NCI-H345 treated with DMSO at 0.1 percent for 48 hours (cell line): Measurements from ENCODE around the gene DTNBP1.
"Not testable (repeated sequence)": the region's sequence is repeated elsewhere in the genome, so short reads cannot be mapped to it uniquely, and the experiment has no call there.

Experiments
- DNase-seq: peaks from one replicate; lab custom pipeline; 2025; ENCODE audit not compliant: unreplicated experiment; lab: John Stamatoyannopoulos, UW

DTNBP1 gene

DNA sequence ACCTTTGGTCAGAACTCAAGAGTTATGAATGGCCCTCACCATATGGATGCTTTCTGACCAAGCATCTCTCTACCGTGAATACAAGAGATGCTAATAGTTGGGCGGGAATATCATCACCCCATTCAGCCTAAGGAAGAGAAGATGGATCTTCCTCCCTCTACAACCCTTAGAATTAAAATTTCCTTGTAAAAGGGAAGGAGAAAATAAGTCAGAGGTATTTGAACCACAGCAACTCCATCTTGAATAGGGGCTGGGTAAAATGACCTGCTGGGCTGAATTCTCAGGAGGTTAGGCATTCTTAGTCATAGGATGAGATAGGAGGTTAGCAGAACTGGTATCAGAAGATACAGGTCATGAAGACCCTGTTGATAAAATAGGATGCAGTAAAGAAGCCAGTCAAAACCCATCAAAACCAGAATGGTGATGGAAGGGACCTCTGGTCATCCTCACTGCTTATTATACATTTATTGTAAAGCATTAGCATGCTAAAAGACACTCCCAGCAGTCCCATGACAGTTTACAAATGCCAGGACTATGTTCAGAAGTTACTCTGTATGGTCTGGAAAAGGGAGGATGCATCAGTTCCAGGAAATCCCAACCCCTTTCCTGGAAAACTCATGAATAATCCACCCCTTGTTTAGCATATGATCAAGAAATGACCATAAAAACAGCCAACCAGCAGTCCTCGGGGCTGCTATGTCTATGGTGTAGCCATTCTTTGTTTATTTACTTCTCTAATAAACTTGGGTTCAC lies 101.2 kb downstream of the DTNBP1 start:
- no peak for DNase-seq

DNA sequence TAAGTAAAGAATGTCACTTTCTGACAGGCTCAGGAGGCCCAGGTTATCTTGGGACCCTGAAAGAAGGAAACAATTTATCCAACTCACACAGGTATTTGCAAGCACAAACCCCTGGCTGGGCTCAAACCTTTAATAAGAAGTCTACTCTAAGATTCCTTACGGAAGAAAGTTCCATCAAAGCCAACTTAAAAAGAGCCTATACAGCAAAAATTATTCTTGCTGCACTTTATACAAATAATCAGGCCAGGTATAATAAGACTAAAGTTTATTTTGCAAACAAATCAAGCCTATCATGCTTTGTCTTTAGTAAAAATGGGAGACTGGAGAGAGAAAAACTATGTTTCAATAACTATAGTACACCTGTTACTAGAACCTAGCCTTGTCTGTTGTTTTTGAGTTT lies 102.1 kb downstream of the DTNBP1 start:
- no peak for DNase-seq

DNA sequence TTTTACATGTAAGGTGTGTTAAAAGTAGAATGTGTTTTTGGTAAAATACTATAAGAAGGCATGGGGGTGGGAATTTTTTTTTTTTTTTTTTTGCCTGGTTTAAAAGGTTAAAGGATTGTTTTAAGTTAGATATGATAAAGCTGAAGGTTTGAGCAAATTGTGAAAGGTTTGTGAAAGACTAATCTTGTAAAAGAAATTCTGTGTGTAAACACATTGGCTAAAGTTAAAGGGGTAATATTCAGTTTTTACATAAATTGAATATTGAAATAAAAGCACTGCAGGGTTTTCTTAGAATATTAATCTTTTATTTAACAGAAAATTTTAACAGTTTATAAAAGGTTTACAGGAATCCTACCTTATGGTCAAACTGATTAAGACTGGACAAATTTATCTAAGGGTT lies 105.7 kb downstream of the DTNBP1 start:
- DNase-seq, result no peak

DNA sequence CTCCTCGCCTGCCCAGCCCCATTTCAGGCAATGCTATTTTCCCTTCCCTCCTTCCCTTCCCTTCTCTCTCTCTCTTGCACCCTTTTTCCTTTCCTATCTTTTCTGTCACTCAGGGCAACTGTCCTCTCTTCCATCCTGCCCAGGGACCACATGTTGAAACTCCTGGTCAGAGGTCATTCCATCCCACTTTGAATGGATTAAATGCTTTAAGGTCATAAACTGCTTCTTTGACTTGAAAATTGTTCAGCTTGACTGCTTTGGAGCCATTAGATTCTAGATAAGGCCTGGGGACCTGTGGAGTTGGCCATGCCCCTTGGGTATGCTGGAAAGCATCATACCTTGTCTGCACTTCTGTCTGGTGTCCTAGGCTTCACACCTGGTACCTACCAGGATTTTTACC lies 106.1 kb downstream of the DTNBP1 start:
- DNase-seq, result no peak

DNA sequence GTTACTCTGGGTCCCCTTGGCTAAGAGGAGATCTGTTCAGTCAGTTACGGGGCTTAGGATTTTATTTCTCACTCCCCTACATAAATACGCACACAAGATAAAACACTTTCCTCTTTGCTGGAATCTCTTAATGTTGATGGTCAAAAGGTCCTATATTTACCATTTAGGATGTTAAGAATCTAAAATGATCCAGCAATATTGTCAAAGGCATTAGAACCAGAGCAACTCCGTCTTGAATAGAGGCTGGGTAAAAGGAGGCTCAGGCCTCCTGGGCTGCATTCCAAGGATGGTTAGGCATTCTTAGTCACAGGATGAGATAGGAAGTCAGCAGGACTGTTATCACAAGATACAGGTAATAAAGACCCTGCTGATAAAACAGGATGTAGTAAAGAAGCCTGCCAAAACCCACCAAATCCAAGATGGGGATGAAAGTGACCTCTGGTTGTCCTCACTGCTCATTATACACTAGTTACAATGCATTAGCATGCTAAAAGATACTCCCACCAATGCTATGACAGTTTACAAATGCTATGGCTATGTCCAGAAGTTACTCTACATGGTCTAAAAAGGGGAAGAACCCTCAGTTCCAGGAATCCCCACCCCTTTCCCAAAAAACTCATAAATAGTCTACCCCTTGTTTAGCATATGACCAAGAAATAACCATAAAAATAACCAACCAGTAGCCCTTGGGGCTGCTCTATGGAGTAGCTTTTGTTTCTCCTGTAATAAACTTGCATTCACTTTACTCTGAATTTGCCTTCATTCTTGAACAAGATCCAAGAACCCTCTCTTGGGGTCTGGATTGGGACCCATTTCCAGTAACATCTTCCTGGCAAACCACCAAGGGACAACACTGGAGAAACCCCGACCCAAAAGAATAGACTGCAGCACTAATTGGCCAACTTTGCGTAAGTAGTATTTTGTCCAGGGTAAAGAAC lies 107.5 kb downstream of the DTNBP1 start:
- no peak for DNase-seq

DNA sequence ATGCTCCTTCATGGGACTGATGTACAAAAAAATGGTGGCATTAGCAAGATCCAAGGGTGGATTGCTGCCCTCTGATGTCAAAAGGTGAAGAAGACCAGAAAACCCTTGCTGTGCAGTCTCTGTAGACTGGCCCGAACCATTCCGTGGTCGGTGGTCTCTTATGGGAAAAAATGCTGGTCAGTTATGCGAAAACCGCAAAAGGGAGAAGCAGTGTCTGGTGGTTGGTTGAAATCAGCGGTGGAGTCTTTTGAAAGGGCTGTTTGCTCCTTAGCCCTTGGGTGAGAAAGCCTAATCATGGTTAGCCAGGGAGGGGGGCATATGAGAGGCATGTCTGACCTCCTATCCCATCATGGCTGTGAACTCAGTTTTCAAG lies 108.1 kb downstream of the DTNBP1 start:
- DNase-seq, result no peak

DNA sequence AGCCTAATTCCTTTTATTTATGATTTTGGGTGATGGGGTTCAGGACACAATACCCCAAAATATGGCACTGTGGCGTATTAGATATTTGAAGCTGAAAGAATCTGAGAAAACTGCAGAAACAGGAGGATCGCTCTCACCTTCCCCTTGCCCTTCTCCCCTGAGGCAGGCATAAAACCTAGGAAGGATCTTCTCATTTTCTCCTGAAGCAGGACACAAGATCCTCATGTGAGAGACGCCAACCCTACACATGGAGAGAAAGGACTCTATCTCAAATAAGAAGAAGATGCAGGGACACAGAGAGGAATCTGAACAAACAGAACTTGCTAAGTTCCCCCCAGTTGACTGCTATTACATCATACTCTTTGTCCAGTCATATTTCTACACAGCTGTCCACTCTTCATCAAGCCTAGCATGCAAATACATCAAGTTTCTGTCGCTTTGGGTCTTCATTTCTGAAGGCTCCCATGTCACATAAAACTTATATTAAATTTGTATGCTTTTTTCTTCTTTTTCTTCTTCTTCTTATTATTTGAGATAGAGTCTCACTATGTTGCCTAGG lies 109.0 kb downstream of the DTNBP1 start:
- no peak for DNase-seq

DNA sequence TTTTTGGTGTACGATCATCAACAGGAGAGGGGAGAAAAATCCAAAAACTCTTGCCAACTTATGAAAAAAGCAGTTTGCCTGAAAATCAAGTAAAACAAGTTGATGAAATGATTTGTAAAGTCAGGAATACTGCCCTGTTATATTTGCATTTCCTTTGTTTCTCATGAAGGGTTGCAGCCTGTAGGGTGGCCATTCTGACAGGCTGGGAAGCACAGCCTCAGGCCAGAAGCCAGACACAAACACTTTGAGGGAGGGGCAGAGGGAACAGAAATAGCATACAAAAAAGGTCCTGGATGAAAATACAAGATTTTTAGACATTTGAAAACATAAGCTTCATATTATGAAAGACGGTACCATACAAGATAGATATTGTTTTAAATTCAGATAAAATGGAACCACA lies 109.8 kb downstream of the DTNBP1 start:
- DNase-seq, result no peak

DNA sequence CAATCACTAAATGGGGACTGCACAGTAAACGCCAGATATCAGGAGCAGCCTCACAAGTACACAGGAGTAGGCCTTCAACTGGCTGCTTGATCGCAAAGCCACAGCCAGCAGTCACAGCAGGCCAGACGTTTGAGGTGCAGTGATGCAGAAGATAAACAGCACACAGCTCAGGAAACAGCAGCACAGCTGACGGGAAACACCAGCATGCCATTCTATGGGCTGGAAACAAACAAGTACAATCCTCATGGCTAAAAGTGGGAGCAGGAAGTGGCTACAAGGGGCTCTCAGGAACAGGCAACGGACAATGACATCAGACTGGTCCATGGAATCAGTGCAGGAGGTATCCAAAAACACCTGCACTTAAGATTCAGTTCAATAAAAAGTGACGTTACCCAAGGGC lies 111.0 kb downstream of the DTNBP1 start:
- DNase-seq, result peak; percentile 15

DNA sequence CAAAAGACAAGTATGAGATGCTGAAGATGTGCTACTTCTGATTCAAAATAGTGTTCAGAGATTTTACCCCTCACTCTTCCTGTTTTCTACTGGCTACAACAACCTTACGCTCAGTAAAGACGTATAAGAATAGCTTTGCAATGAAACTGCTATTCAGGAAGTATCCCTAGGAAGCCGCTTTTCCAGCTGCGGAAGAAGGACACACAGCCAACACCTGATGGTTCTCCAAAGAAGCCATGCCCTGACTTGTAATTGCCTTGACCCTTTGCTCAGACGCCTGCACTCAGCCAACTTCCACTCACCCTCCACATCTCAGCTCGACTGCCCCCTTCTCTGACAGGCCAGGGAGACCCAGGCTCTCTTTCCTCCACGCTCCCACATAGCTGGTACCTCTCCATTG lies 111.6 kb downstream of the DTNBP1 start:
- DNase-seq, result no peak

DNA sequence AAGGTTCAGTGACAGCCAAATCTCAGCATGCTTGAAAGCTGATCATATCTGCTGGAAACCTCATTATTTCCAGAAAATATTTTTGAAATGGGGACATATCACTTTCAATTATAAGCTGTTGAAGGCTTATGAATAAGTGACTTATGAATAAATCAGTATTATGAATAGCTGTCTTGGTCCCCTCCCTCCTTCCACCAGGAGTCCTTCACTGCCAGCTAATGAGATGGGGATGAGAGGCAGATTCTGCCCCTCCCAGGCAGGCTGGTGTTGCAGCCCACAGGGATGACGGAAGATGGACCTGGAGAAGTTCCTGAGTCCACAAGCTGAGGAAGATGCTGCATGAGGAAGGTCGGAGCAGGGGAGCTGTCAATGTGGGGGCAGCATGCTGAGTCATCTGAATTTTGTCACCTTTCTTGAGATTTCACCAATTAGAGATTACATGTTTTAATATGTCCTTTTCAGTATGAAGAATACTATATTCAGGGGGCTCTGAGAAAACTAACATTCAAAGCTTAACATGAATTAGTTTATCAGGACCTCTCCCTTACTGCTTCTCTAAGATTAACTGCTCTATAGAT lies 112.2 kb downstream of the DTNBP1 start:
- DNase-seq, result no peak

DNA sequence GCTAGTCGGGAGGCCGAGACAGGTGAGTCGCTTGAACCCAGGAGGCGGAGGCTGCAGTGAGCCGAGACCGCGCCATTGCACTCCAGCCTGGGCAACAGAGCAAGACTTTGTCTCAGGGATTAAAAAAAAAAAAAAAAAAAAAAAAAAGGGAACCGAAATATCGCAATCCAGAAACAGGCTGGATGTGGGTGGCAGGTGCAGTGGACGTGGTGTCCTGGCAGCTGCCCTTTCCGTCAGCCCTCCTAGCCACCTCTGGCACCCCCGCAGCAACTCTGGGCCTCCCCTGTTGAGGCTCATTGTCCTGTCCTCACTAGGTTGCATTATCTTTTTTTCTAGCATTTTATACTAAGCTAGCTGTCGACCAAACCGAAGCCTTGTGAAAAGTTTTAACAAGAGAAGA lies 113.5 kb downstream of the DTNBP1 start:
- DNase-seq, result no peak

DNA sequence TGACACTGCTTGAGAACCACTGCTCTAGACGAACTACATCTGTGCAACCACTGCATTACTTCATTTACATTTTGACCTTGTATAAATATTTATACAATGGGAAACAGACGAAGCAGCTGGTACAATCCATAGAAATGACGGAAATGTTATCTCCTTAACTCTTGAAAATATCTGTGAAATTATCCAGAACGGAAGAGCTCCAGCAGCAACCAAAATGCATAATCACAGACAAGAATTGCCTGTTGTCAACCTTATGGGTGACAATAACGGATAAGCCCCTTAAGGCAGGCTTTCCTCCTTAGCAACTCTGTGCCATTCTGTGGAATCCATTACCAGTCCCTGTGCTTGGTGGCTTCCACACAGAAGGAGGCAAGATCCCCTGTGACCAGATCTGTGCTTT lies 115.4 kb downstream of the DTNBP1 start:
- DNase-seq, result no peak

DNA sequence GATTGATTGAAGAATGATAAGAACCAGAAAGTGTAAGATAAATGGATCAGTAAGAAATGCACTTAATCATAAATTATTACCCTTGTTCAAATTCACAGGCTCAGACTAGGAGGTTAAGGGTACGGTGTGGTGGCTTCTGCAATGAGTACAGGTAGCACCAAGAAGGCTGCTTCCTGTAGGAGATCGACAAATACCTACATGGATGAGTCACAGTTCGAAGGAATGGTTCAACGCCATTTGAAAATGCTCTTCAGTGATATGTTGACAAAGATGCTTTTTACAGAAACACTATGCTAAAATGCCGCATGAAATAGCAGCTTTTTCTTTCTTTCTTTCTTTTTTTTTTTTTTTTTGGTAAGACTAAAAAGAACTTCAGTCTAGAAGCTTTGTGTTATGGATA lies 116.2 kb downstream of the DTNBP1 start:
- DNase-seq, result no peak

DNA sequence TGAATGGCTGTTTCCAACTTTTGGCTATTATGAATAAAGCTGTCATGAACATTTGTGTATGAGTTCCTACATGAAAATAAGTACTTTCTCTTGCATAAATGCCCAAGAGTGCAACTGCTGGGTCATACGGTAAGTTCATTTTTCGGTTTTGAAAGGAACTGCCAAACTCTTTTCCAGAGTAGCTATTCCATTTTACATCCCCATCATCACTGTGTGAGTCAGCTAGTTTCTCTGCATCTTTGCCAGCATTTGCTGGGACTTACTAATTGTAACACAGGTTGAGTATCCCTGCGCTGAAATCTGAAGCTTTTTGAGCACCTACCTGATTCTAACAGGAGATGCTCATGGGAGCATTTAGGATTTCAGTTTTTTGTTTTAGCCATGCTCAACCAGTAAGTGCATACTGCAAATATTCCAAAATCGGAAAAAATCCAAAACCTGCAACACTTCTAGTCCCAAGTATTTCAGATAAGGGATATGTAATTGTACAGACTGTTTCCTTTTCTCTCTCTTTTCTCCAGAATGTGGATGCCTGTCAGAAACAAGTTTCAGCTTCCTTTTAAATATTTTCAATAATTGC lies 118.4 kb downstream of the DTNBP1 start:
- DNase-seq, result no peak

DNA sequence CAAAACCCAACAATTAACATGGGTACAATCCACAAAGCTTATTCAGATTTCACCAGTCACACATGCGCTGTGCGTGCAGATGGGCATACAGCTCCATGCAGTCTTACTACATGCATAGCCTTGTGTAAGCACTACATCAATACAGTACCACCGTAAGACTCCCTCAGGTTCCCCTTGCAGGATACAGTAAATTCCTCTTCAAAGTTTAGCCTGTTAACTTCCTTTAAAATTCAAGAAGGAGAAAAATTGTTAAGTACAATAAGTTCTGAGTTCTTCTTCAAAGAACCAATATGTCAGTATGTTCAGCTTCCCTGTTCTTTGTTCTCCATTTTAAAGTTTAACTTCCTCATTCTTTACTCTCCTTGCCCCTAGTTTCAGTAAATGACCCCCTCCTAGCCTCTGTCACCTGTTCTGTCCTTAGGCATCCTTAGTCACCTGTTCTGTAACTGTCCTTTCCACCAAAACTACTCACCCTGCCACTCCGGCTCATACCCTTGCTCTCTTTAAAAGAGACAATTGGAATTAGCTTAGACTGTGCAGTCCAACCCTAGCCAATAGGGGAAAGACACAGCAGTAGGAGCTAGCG lies 119.4 kb downstream of the DTNBP1 start:
- DNase-seq, result not testable (repeated sequence)

DNA sequence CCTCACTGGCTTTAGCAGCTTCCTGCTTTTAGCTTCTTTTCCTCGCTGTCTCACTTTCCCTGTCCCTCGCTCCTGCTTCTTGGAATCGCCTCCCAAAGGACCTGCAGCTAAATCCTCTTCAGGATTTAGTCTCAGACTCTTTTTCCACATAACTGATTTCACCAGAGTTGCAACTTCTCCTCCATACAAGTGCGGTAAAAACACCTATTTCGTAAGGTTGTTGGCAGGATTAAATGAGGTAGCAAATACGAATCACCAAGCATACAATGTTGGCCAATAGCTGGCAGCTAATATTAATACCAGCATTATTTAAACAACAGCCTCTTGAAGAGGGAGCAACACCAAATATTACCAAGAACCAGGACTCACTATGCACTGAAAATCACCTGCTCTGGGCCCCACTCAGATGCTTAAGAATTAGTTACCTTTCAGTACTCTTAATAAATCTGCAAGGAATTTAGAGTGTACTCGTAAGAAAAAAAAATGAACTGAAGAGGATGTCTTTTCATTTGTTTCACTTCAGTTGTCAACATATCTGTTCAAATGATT lies 123.0 kb downstream of the DTNBP1 start:
- no peak for DNase-seq

DNA sequence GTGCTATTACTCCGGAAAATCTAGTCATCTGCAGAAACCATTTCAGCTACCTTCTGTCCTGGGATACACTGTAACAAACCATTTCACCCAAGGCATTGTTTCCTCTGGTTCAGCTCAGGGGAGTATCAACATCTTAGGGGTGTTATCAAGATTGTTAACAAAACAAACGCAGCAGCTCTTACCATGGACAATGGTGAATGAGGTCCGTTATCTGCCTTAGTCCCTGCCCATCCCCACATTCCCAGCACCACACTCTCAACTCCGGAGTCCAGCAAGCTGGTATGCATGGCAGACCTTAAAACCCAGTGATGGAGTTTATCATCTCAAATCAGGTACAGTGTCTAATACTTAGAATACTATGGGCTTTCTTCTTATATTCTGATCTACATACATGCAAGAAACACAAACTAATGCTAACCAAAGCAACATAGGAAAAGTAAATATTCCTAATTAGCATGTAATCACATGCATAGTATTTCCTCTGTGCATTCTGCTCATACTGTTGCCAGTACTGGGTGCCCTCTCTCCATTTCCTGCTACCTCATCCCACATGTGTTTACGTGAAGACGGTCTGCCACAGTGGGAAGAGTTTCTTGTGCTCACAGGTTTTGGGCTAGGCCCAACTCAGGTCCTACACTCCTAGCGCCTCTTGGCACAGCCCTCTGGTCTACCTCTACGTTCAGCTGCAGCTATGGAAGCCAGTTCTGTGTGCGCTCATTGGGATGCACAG lies 123.9 kb downstream of the DTNBP1 start:
- DNase-seq, result no peak

DNA sequence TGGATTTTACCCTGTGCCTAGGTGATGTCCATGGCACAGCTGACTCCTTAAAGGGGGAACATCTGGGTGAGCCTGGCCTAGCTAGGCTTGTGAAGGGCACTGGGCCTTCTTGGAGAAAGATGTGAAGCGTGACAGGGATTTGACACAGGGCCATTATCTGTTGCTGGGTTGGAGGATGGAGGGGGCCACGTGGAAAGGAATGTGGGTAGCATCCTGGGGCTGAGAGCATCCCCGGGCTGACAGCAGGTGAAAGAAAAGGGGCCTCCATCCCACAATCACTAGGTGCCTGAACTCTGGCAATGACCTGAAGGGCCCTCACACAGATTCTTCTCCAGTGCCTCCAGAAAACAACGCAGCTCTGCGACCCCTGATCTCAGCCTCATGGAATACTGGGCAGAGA lies 124.7 kb downstream of the DTNBP1 start:
- DNase-seq, result no peak
